Measurements from ENCODE around the gene TMEM150B.

TMEM150B gene

DNA sequence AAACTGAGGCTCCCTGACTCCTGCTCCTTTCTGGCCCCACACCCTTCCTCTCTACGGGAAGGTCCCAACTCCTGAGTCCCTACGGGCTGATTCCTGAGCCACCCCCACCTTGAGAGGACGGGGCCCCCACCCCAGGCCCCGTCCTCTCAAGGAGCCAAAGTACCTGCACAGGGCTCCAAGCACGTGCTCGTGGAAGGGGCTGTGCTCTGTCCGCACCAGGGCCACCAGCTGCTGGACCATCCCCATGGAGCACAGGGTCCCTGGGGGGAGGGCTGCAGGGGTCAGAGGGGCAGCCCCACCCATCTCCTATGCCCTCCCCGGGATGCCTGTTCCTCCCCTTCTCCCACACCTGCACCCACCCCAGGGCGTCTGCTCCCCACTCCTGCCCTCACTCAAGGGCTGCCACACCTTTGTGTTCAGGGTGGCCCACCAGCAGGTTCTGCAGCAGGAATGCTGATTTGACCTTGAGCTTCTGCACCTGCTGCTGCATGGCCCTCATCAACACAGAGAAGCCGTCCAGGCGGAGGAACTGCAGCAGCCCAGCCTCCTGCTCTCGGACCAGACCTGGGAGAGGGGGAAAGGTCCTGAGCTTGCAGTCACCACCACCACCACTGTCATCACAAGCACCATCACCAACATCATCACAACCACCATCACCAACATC is 59.3 kb downstream of the TMEM150B start:
- TF ChIP-seq, protein P1, sequence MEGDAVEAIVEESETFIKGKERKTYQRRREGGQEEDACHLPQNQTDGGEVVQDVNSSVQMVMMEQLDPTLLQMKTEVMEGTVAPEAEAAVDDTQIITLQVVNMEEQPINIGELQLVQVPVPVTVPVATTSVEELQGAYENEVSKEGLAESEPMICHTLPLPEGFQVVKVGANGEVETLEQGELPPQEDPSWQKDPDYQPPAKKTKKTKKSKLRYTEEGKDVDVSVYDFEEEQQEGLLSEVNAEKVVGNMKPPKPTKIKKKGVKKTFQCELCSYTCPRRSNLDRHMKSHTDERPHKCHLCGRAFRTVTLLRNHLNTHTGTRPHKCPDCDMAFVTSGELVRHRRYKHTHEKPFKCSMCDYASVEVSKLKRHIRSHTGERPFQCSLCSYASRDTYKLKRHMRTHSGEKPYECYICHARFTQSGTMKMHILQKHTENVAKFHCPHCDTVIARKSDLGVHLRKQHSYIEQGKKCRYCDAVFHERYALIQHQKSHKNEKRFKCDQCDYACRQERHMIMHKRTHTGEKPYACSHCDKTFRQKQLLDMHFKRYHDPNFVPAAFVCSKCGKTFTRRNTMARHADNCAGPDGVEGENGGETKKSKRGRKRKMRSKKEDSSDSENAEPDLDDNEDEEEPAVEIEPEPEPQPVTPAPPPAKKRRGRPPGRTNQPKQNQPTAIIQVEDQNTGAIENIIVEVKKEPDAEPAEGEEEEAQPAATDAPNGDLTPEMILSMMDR (conservative IDR thresholded peaks at IDR 0.05; ENCODE audit: low read depth, low read length): no peak
- DNase-seq (ENCODE audit: low read depth): no peak
- H3K4me3 ChIP-seq (ENCODE audit: low read depth, low read length): no peak overlapping the region

DNA sequence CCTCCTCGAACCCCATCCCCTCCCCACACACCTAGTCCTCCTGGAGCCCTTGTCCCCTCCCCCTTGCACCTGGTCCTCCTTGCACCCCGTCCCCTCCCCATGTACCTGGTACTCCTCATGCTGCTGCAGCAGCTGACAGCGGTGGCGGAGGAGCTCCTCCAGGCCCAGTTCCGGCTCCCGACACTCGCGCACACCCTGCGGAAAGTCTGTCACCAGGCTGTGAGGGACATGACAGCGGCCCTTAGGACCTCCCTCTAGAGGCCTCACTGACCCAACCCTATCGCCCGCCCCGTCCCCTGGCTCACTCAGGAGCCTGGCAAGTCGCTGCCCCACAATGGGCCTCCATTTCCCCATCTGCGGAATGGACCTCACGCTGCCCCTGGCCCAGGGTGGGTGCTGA is 60.0 kb downstream of the TMEM150B start:
- DNase-seq (ENCODE audit: low read depth): no peak
- no peak overlapping the region for H3K4me3 ChIP-seq (ENCODE audit: low read depth, low read length)
- TF ChIP-seq, protein P1 (conservative IDR thresholded peaks at IDR 0.05; ENCODE audit: low read depth, low read length): no peak

DNA sequence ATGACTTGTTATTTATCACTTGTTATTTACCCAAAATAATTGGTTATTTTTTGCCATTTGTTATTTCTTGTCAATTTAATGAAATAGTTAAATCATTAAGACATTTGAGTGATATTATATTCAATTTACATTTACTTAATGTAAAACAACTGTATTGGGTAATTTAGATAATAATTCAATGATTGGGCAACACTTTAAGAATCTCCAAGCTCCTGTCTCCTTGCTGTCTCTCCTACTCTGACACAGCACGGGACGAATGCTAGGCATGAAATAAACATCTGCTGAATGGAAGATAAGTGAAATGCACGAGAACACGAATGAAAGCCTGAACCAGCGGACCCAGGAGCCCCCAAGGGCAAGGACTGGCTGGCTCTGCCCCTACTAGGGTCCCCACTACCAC is 60.6 kb downstream of the TMEM150B start:
- TF ChIP-seq, protein P1 (conservative IDR thresholded peaks at IDR 0.05; ENCODE audit: low read depth, low read length): no peak
- H3K4me3 ChIP-seq (ENCODE audit: low read depth, low read length): no peak overlapping the region
- no peak for DNase-seq (ENCODE audit: low read depth)

Data from choroid plexus epithelial cell (primary cell).